K562 (cell line): ENCODE measurements around the gene SLC38A8. TPM values are rescaled to one million over a fixed set of nuclear protein-coding genes. Genes with fewer than 3 reads are reported as not detected.

ENCODE experiments used
- ATAC-seq: fragments of 200-7000 bp; cut with Tn5 transposase; 3 replicates; pipeline ENCODE4 v1.9.1; 2020; ENCODE audit warnings: moderate library complexity
- BruUV-seq: library from RNA; stranded (reverse); fragments of 400-500 nt; replicated peaks from 2 replicates; lab custom pipeline; 2021; lab: Mats Ljungman, UMichigan
- CTCF ChIA-PET: fragments of 300-600 bp; formaldehyde crosslinking; extraction: SDS; loops from one replicate; lab custom pipeline; 2021; ENCODE audit warnings: low intra/inter-chr PET ratio; lab: Yijun Ruan, JAX
- POLR2A ChIA-PET: fragments of 300-600, 350-650 bp; sonication (Branson Sonifier 250); formaldehyde crosslinking; extraction: SDS; loops from one replicate; lab custom pipeline; 2021; ENCODE audit warnings: antibody characterized with exemption, inconsistent platforms; lab: Yijun Ruan, JAX
- DNase-seq, 4 experiments: peaks; one replicate each; pipeline versions ENCODE4 v3.0.0 to v3.0.0-alpha.2; 2011 to 2018; ENCODE audit warnings: low spot score in 3 of 4, mixed read lengths in 3 of 4; ENCODE audit errors: extremely low read depth in 1 of 4
- FAIRE-seq: peaks from 2 replicates; lab custom pipeline; 2011; peaks lifted over from hg19 to GRCh38; lab: Jason Lieb, UNC
- H2AFZ ChIP-seq: 2 replicates; pipeline ENCODE4 v1.6.0; 2011; ENCODE audit warnings: low read depth, low read length, control low read depth, inconsistent platforms
- H3K27ac ChIP-seq: fragments of 200-600 bp; 3 replicates; pipeline ENCODE4 v1.8.0; 2011; ENCODE audit warnings: low read depth, mild to moderate bottlenecking, control low read depth, inconsistent platforms, low read length, moderate library complexity, mixed read lengths; ENCODE audit errors: extremely low read depth
- H3K27me3 ChIP-seq, 2 experiments: fragments of 300-600 bp in 1 of 2; 2 replicates in 1 of 2; 3 replicates in 1 of 2; pipeline versions ENCODE4 v1.6.0 to v1.8.0; 2011; ENCODE audit warnings: inconsistent platforms in 2 of 2, low read length in 2 of 2, mild to moderate bottlenecking in 1 of 2, mixed read lengths in 1 of 2, moderate library complexity in 1 of 2; ENCODE audit not compliant: control insufficient read depth in 2 of 2, insufficient read depth in 2 of 2
- H3K36me3 ChIP-seq: fragments of 300-600 bp; 3 replicates; pipeline ENCODE4 v1.8.0; 2011; ENCODE audit warnings: mild to moderate bottlenecking, low read length, inconsistent platforms; ENCODE audit not compliant: control insufficient read depth, insufficient read depth
- H3K4me1 ChIP-seq, 2 experiments: fragments of 200-600 bp in 1 of 2; replicated peaks in 1 of 2; 2 replicates in 1 of 2; 3 replicates in 1 of 2; pipeline versions ENCODE4 v1.5.1 to v1.8.0; 2011; ENCODE audit warnings: inconsistent platforms in 2 of 2, low read length in 2 of 2, mild to moderate bottlenecking in 1 of 2, mixed read lengths in 1 of 2, moderate library complexity in 1 of 2; ENCODE audit not compliant: control insufficient read depth in 2 of 2, insufficient read depth in 2 of 2
- H3K4me2 ChIP-seq: 2 replicates; pipeline ENCODE4 v1.6.1; 2011; ENCODE audit warnings: low read length, control low read depth, inconsistent platforms, mixed read lengths; ENCODE audit not compliant: insufficient read depth
- H3K4me3 ChIP-seq: fragments of 200-600 bp; sonication (generic), shearing (Covaris generic); 2 replicates; pipeline ENCODE4 v1.5.1; 2016; ENCODE audit warnings: control low read depth, inconsistent platforms
- H3K79me2 ChIP-seq: fragments of 200-600 bp; 3 replicates; pipeline ENCODE4 v1.8.0; 2011; ENCODE audit warnings: low read length, inconsistent platforms; ENCODE audit not compliant: control insufficient read depth, insufficient read depth
- H3K9ac ChIP-seq, 2 experiments: 2 replicates each; pipeline versions ENCODE4 v1.6.0 to v1.6.1; 2011; ENCODE audit warnings: low read depth in 2 of 2, low read length in 2 of 2, control low read depth in 1 of 2, inconsistent platforms in 1 of 2, mild to moderate bottlenecking in 1 of 2, mixed read lengths in 1 of 2; ENCODE audit not compliant: insufficient read depth in 1 of 2
- H3K9me1 ChIP-seq: one replicate; pipeline ENCODE4 v1.6.0; 2011; ENCODE audit warnings: inconsistent platforms, mild to moderate bottlenecking, low read length, moderate library complexity; ENCODE audit not compliant: control insufficient read depth, insufficient read depth
- H3K9me3 ChIP-seq: replicated peaks from 2 replicates; pipeline ENCODE4 v1.5.1; 2011; ENCODE audit warnings: low read depth, low read length, inconsistent platforms; ENCODE audit not compliant: control insufficient read depth, insufficient read depth
- H4K20me1 ChIP-seq: replicated peaks from 2 replicates; pipeline ENCODE4 v1.6.1; 2011; ENCODE audit warnings: low read length, inconsistent platforms, mixed read lengths; ENCODE audit not compliant: control insufficient read depth, insufficient read depth
- BRD4 ChIP-seq: fragments of 200-600 bp; sonication (generic); IDR thresholded peaks from 2 replicates; pipeline ENCODE4 v1.6.1; 2017; ENCODE audit warnings: inconsistent platforms
- CBFB ChIP-seq: sonication (generic); formaldehyde crosslinking; IDR thresholded peaks from 2 replicates; pipeline ENCODE4 v1.4.0; 2020; ENCODE audit warnings: mild to moderate bottlenecking, missing genetic modification reagents
- HBP1 ChIP-seq: fragments of 450-650 bp; formaldehyde crosslinking; IDR thresholded peaks from 2 replicates; pipeline ENCODE4 v1.4.0; 2022; ENCODE audit warnings: missing genetic modification characterization
- HDAC1 ChIP-seq, 2 experiments: fragments of 450-650 bp; IDR thresholded peaks; 2 replicates each; pipeline ENCODE4 v1.6.1; 2016 to 2017; ENCODE audit warnings: inconsistent platforms in 1 of 2, mild to moderate bottlenecking in 1 of 2, moderate library complexity in 1 of 2
- HNRNPUL1 ChIP-seq: fragments of 200-400 bp; formaldehyde crosslinking; IDR thresholded peaks from 2 replicates; pipeline ENCODE4 v1.6.1; 2017; ENCODE audit warnings: low read length
- KDM4B ChIP-seq, 2 experiments: fragments of 450-650 bp in 1 of 2; sonication (generic) in 1 of 2; IDR thresholded peaks; 2 replicates each; pipeline ENCODE4 v1.6.1; 2016 to 2017; ENCODE audit warnings: borderline replicate concordance in 2 of 2, antibody characterized with exemption in 1 of 2, low read depth in 1 of 2, mild to moderate bottlenecking in 1 of 2
- MCM5 ChIP-seq: fragments of 450-650 bp; IDR thresholded peaks from 2 replicates; pipeline ENCODE4 v1.6.1; 2016; ENCODE audit warnings: low read depth
- MNT ChIP-seq, 2 experiments: fragments of 450-650 bp; conservative IDR thresholded peaks; 2 replicates each; pipeline ENCODE4 v1.6.1; 2017; ENCODE audit warnings: mild to moderate bottlenecking in 2 of 2, moderate library complexity in 2 of 2
- NR2C2 ChIP-seq, 2 experiments: fragments of 200-800 bp in 1 of 2; sonication (Bioruptor generic) in 1 of 2; sonication (generic) in 1 of 2; formaldehyde crosslinking in 1 of 2; IDR thresholded peaks; 2 replicates each; pipeline versions ENCODE4 v1.6.1 to v1.8.0; 2016 to 2022; ENCODE audit warnings: mild to moderate bottlenecking in 1 of 2, missing compliant biosample characterization in 1 of 2, missing genetic modification characterization in 1 of 2, missing genetic modification reagents in 1 of 2
- NUFIP1 ChIP-seq: fragments of 450-650 bp; IDR thresholded peaks from 2 replicates; pipeline ENCODE4 v1.6.1; 2018; ENCODE audit not compliant: partially characterized antibody
- PCBP1 ChIP-seq: fragments of 200-400 bp; formaldehyde crosslinking; IDR thresholded peaks from 2 replicates; pipeline ENCODE4 v1.6.1; 2018; ENCODE audit warnings: mild to moderate bottlenecking, low read depth, low read length; ENCODE audit not compliant: poor library complexity, severe bottlenecking
- SMAD3 ChIP-seq: fragments of 450-650 bp; formaldehyde crosslinking; conservative IDR thresholded peaks from 2 replicates; pipeline ENCODE4 v1.4.0; 2020; ENCODE audit warnings: mild to moderate bottlenecking
- THAP12 ChIP-seq: fragments of 250-450 bp; sonication (Bioruptor Pico); IDR thresholded peaks from 2 replicates; pipeline ENCODE4 v1.9.0; 2021; ENCODE audit warnings: mild to moderate bottlenecking, inconsistent platforms
- ZBTB17 ChIP-seq: fragments of 450-650 bp; formaldehyde crosslinking; IDR thresholded peaks from 2 replicates; pipeline ENCODE4 v1.4.0; 2020; ENCODE audit warnings: mild to moderate bottlenecking
- ZNF212 ChIP-seq: fragments of 450-650 bp; formaldehyde crosslinking; IDR thresholded peaks from 2 replicates; pipeline ENCODE4 v1.4.0; 2020; ENCODE audit warnings: mild to moderate bottlenecking
- WGBS: fragments of 100-300 bp; shearing (Covaris generic); methylation state at CpG from one replicate; pipeline ENCODE4 v1.1.6; 2016; ENCODE audit warnings: low coverage, mixed read lengths; ENCODE audit not compliant: insufficient coverage; ENCODE audit errors: missing lambda C conversion rate; 5-methylcytosine and 5-hydroxymethylcytosine counted together
- in situ Hi-C: fragments of 300-500 bp; cut with MboI; formaldehyde crosslinking; loops from 4 replicates; pipeline ENCODE4 v1.15.0; 2018; ENCODE audit warnings: inconsistent platforms, mixed read lengths
- intact Hi-C: fragments of 100-400 bp; cut with micrococcal nuclease; formaldehyde crosslinking; loops from 2 replicates; pipeline ENCODE4 v1.14.2; 2022
- polyA plus RNA-seq, 8 experiments: library from polyadenylated mRNA; depleted of rRNA in 4 of 8; stranded (reverse) in 5 of 8; unstranded in 3 of 8; fragments of >200 nt; fragmentation: Nextera tagmentation in 2 of 8; fragmentation: Illumina TruSeq in 1 of 8; extraction: Ambion mirVana in 2 of 8; extraction: Trizol in 1 of 8; gene quantifications; 2 replicates each; pipeline versions ENCODE4 v1.2.1 to v1.2.3, GENCODE V29; 2011 to 2014; ENCODE audit warnings: inconsistent platforms in 1 of 8, missing spikeins in 1 of 8
- total RNA-seq, 7 experiments: library from RNA; depleted of rRNA in 6 of 7; stranded (reverse); fragments of >200 nt in 6 of 7; fragmentation: Illumina TruSeq in 2 of 7; extraction: Trizol in 2 of 7; gene quantifications; 2 replicates each; pipeline versions ENCODE4 v1.2.1 to v1.2.3, GENCODE V29; 2011 to 2021; ENCODE audit warnings: low replicate concordance in 1 of 7

SLC38A8 gene
- total and polyA plus RNA-seq, 9 of the 15 experiments (the other 6 are each of a cell fraction or from before 2014, with no cell fraction given), result 0.28 TPM; not detected in 8

GRCh38 chr16:84026606-84027005, 16.0 kb downstream of the SLC38A8 start:
- no peak for DNase-seq
- CTCF ChIA-PET, result no interaction called here

More at GRCh38 chr16:84026606-84027005, 16.0 kb downstream of the SLC38A8 start:
- Histone ChIP-seq H2AFZ (no peak overlapping the region), H3K27me3 (peaks cover 85 to 98% of the 10 kb centered on the region in 2 experiments), H3K4me3 (no peak overlapping the region), H4K20me1 (0 out of 2 replicates have a peak, but pooled peaks cover 8% of the 10 kb centered on the region), H3K9ac (no peak overlapping the region), H3K9me1 (peaks cover 3% of the 10 kb centered on the region), H3K4me2 (no peak overlapping the region), H3K36me3 (no peaks in the 10 kb centered on the region), H3K4me1 (0 out of 5 replicates have a peak, but pooled peaks cover 0 to 3% of the 10 kb centered on the region in 2 experiments), H3K79me2 (no peaks in the 10 kb centered on the region), H3K27ac (no peak overlapping the region), H3K9me3 (peaks cover 5% of the 10 kb centered on the region)
- POLR2A ChIA-PET, result interaction anchor here (1.7 kb wide), 1 partner anchor 14 kb away, joined by 9 read pairs; no protein-coding TSS in a partner anchor
- in situ Hi-C loops (no loop called here), intact Hi-C loops (no loop called here)
- no peak for ATAC-seq
- BruUV-seq, result no TSS peak
- no peak for TF ChIP-seq THAP12 (CRISPR knock-in tag)
- no peak for TF ChIP-seq SMAD3 (CRISPR knock-in tag)
- no peak for TF ChIP-seq PCBP1
- no peak for TF ChIP-seq MNT (conservative IDR thresholded peaks at IDR 0.05)
- TF ChIP-seq MCM5, result no peak
- TF ChIP-seq HNRNPUL1, result no peak
- TF ChIP-seq NR2C2 (CRISPR knock-in tag; IDR thresholded peaks at IDR 0.05), result no peak
- TF ChIP-seq NR2C2 (tag; IDR thresholded peaks at IDR 0.05), result no peak
- TF ChIP-seq CBFB (CRISPR knock-in tag), result no peak
- no peak for TF ChIP-seq NUFIP1
- no peak for TF ChIP-seq HBP1 (CRISPR knock-in tag)
- TF ChIP-seq BRD4, result no peak
- TF ChIP-seq KDM4B (IDR thresholded peaks at IDR 0.05; ENCODE audit: borderline replicate concordance in 2 of 2, low read depth in 1 of 2), result no peak
- TF ChIP-seq ZBTB17 (CRISPR knock-in tag), result no peak
- no peak for TF ChIP-seq HDAC1 (IDR thresholded peaks at IDR 0.05)
- TF ChIP-seq ZNF212 (CRISPR knock-in tag), result no peak
- 6% methylated on average over 10 of the region's 10 CpGs for WGBS
- no peak for FAIRE-seq
